Measurements from ENCODE around the gene ATP2A3. TPM values are rescaled to one million over a fixed set of nuclear protein-coding genes. Genes with fewer than 3 reads are reported as not detected.

ATP2A3 gene
- total RNA-seq, 1 experiment from 2014 or later: 3.3 TPM

DNA sequence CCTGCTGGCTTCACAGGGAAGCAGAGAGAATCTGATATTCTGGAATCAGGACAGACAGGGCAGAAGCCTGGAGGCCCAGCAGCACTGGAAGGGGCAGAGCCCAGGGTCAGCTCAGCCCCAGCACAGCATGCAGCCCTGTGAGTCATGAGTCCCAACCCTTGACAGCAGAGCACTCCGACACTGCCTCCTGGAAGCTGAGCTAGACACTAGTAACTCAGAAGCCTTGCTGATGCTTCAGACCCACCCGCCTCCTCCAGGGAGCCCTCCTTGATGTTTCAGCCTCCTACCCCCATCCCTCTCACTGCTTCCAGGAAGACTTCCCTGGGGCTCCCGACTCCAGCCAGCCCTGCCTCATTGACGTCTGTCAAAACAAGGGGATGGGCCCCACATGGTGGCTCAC lies 78.3 kb downstream of the ATP2A3 start:
- Histone ChIP-seq H3K9me2 (replicated peaks; ENCODE audit: low read length) (no peaks in the 10 kb centered on the region), H3K9me3 (ENCODE audit: low read length) (no peaks in the 10 kb centered on the region), H3K27me3 (ENCODE audit: low read length) (no peaks in the 10 kb centered on the region), H2AFZ (ENCODE audit: low read length) (no peak overlapping the region), H3K4me1 (ENCODE audit: insufficient read depth, low read length) (peaks cover 37% of the 10 kb centered on the region), H4K20me1 (ENCODE audit: low read length) (no peaks in the 10 kb centered on the region), H3K4me3 (ENCODE audit: low read length) (no peak overlapping the region), H3K27ac (ENCODE audit: low read length) (no peak overlapping the region), H3K79me2 (ENCODE audit: low read length) (peaks cover 37% of the 10 kb centered on the region), H3F3A (ENCODE audit: low read length, unreplicated experiment) (no peaks in the 10 kb centered on the region), H3K4me2 (ENCODE audit: low read length) (no peak overlapping the region), H3K36me3 (ENCODE audit: low read depth, low read length) (no peaks in the 10 kb centered on the region; the same call in 1 of the 2 replicates), H3K9ac (ENCODE audit: low read length) (no peak overlapping the region)
- ChIA-PET POLR2A (ENCODE audit: unreplicated experiment) (no interaction called here), CTCF (no interaction called here)
- no TSS peak for BruUV-seq (replicated peaks)
- ATAC-seq: no peak
- DNase-seq: no peak
- intact Hi-C loops (cut with micrococcal nuclease): no loop called here
- TF ChIP-seq EZH2 (IDR thresholded peaks at IDR 0.05; ENCODE audit: low read length, unreplicated experiment): no peak
- no peak for TF ChIP-seq CTCF (conservative IDR thresholded peaks at IDR 0.05; ENCODE audit: low read depth, low read length)
- no peak for TF ChIP-seq EZH2phosphoT487 (IDR thresholded peaks at IDR 0.05; ENCODE audit: borderline replicate concordance, low read length)

DNA sequence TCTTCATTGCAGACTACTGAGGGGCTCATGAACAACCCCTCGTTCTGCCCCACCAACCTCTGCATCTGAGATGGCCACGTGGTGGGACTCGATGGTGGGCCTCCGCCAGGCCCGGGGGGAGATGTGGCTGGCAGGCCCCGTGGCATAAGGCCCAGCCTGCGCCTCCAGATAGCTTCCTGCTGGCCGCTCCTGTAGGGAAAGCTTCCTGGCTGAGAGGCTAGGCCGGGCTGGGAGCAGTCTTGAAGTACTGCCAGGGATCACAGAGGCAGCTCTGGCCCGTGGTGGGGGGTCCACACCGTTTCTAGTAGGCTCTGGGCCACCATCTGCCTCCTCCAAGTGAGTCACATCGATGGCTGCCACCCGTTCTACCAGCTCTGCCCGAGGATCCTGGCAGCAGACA lies 79.0 kb downstream of the ATP2A3 start:
- no peak overlapping the region for H3K27ac ChIP-seq (ENCODE audit: low read length)
- BruUV-seq (replicated peaks): no TSS peak
- peaks cover 30% of the 10 kb centered on the region for H3K79me2 ChIP-seq (ENCODE audit: low read length)
- H3K9me3 ChIP-seq (ENCODE audit: low read length): no peaks in the 10 kb centered on the region
- TF ChIP-seq EZH2phosphoT487 (IDR thresholded peaks at IDR 0.05; ENCODE audit: borderline replicate concordance, low read length) (no peak), CTCF (conservative IDR thresholded peaks at IDR 0.05; ENCODE audit: low read depth, low read length) (no peak), EZH2 (IDR thresholded peaks at IDR 0.05; ENCODE audit: low read length, unreplicated experiment) (no peak)
- intact Hi-C loops (cut with micrococcal nuclease): no loop called here
- no peak for ATAC-seq
- H3K9ac ChIP-seq (ENCODE audit: low read length): no peak overlapping the region
- no peak for DNase-seq
- ChIA-PET CTCF (no interaction called here), POLR2A (ENCODE audit: unreplicated experiment) (no interaction called here)
- no peak overlapping the region for H3K4me2 ChIP-seq (ENCODE audit: low read length)
- H3K36me3 ChIP-seq (ENCODE audit: low read depth, low read length): no peaks in the 10 kb centered on the region; the same call in 1 of the 2 replicates
- H3K4me1 ChIP-seq (ENCODE audit: insufficient read depth, low read length): peaks cover 30% of the 10 kb centered on the region
- no peaks in the 10 kb centered on the region for H3F3A ChIP-seq (ENCODE audit: low read length, unreplicated experiment)
- H3K9me2 ChIP-seq (replicated peaks; ENCODE audit: low read length): no peaks in the 10 kb centered on the region
- H4K20me1 ChIP-seq (ENCODE audit: low read length): no peaks in the 10 kb centered on the region
- H3K4me3 ChIP-seq (ENCODE audit: low read length): no peak overlapping the region
- no peaks in the 10 kb centered on the region for H3K27me3 ChIP-seq (ENCODE audit: low read length)
- H2AFZ ChIP-seq (ENCODE audit: low read length): no peak overlapping the region

GRCh38 chr17:3884188-3884587 lies 80.0 kb downstream of the ATP2A3 start:
- no peaks in the 10 kb centered on the region for H3F3A ChIP-seq (ENCODE audit: low read length, unreplicated experiment)
- no peak overlapping the region for H3K4me2 ChIP-seq (ENCODE audit: low read length)
- BruUV-seq (replicated peaks): no TSS peak
- ATAC-seq (no peak), DNase-seq (no peak)
- no peaks in the 10 kb centered on the region; the same call in 1 of the 2 replicates for H3K36me3 ChIP-seq (ENCODE audit: low read depth, low read length)
- H3K4me1 ChIP-seq (ENCODE audit: insufficient read depth, low read length): peaks cover 19% of the 10 kb centered on the region
- peaks cover 19% of the 10 kb centered on the region for H3K79me2 ChIP-seq (ENCODE audit: low read length)
- no peak for TF ChIP-seq EZH2 (IDR thresholded peaks at IDR 0.05; ENCODE audit: low read length, unreplicated experiment)
- no peak for TF ChIP-seq CTCF (conservative IDR thresholded peaks at IDR 0.05; ENCODE audit: low read depth, low read length)
- no peak for TF ChIP-seq EZH2phosphoT487 (IDR thresholded peaks at IDR 0.05; ENCODE audit: borderline replicate concordance, low read length)
- H4K20me1 ChIP-seq (ENCODE audit: low read length): no peaks in the 10 kb centered on the region
- H3K9me2 ChIP-seq (replicated peaks; ENCODE audit: low read length): no peaks in the 10 kb centered on the region
- no peaks in the 10 kb centered on the region for H3K9me3 ChIP-seq (ENCODE audit: low read length)
- no peak overlapping the region for H3K27ac ChIP-seq (ENCODE audit: low read length)
- no peak overlapping the region for H3K4me3 ChIP-seq (ENCODE audit: low read length)
- no peak overlapping the region for H3K9ac ChIP-seq (ENCODE audit: low read length)
- H3K27me3 ChIP-seq (ENCODE audit: low read length): no peaks in the 10 kb centered on the region
- CTCF ChIA-PET: no interaction called here
- POLR2A ChIA-PET (ENCODE audit: unreplicated experiment): no interaction called here
- no peak overlapping the region for H2AFZ ChIP-seq (ENCODE audit: low read length)
- intact Hi-C loops (cut with micrococcal nuclease): no loop called here
